GM23338 (cell line): ENCODE results near the gene PSMD14. TPM values are rescaled to one million over a fixed set of nuclear protein-coding genes. Genes with fewer than 3 reads are reported as not detected.

ENCODE experiments used
- ATAC-seq: fragments of 200-7000 bp; cut with Tn5 transposase; 3 replicates; pipeline ENCODE4 v1.9.1; 2020
- DNase-seq: peaks from one replicate; pipeline ENCODE4 v3.0.0-alpha.2; 2015; ENCODE audit warnings: low spot score
- H2AFZ ChIP-seq: fragments of 200-600 bp; sonication (generic); 2 replicates; pipeline ENCODE4 v1.8.0; 2016; ENCODE audit warnings: antibody characterized with exemption, mild to moderate bottlenecking, moderate library complexity
- H3F3A ChIP-seq: fragments of 200-600 bp; sonication (generic); replicated peaks from 2 replicates; pipeline ENCODE4 v1.8.0; 2017; ENCODE audit warnings: antibody characterized with exemption, mixed run types, low read depth
- H3K27ac ChIP-seq: fragments of 200-600 bp; sonication (generic); 2 replicates; pipeline ENCODE4 v1.6.1; 2016; ENCODE audit warnings: low read depth
- H3K27me3 ChIP-seq: fragments of 200-600 bp; sonication (generic); 2 replicates; pipeline ENCODE4 v1.8.0; 2016; ENCODE audit warnings: mild to moderate bottlenecking, mixed run types, moderate library complexity; ENCODE audit not compliant: insufficient read depth
- H3K36me3 ChIP-seq: fragments of 200-600 bp; sonication (generic); 2 replicates; pipeline ENCODE4 v1.8.0; 2016; ENCODE audit warnings: mild to moderate bottlenecking; ENCODE audit not compliant: insufficient read depth
- H3K4me1 ChIP-seq: fragments of 200-600 bp; sonication (generic); 2 replicates; pipeline ENCODE4 v1.8.0; 2016; ENCODE audit warnings: mild to moderate bottlenecking, moderate library complexity; ENCODE audit not compliant: insufficient read depth
- H3K4me2 ChIP-seq: fragments of 200-600 bp; sonication (generic); 2 replicates; pipeline ENCODE4 v1.7.1; 2017; ENCODE audit warnings: mixed run types
- H3K4me3 ChIP-seq: fragments of 200-600 bp; sonication (generic); 2 replicates; pipeline ENCODE4 v1.6.1; 2016; ENCODE audit warnings: mixed run types
- H3K79me2 ChIP-seq: fragments of 200-600 bp; sonication (generic); replicated peaks from 2 replicates; pipeline ENCODE4 v1.8.0; 2017; ENCODE audit warnings: mild to moderate bottlenecking; ENCODE audit not compliant: insufficient read depth
- H3K9me2 ChIP-seq: fragments of 200-600 bp; sonication (generic); 2 replicates; pipeline ENCODE4 v1.8.0; 2017; ENCODE audit not compliant: insufficient read depth
- H4K20me1 ChIP-seq: fragments of 200-600 bp; sonication (generic); replicated peaks from 2 replicates; pipeline ENCODE4 v1.8.0; 2017; ENCODE audit warnings: mild to moderate bottlenecking; ENCODE audit not compliant: insufficient read depth
- H3K27ac Mint-ChIP-seq: 2 replicates; pipeline ENCODE4 v1.8.0; 2020; ENCODE audit warnings: inconsistent platforms, mild to moderate bottlenecking, moderate library complexity, mixed read lengths
- H3K27me3 Mint-ChIP-seq: 3 replicates; pipeline ENCODE4 v1.8.0; 2022; ENCODE audit warnings: low read depth, mild to moderate bottlenecking, moderate library complexity, mixed read lengths, inconsistent platforms; ENCODE audit not compliant: insufficient read depth, poor library complexity
- H3K36me3 Mint-ChIP-seq: 3 replicates; pipeline ENCODE4 v1.8.0; 2021; ENCODE audit warnings: low read depth, mild to moderate bottlenecking, inconsistent platforms, moderate library complexity, mixed read lengths
- H3K4me1 Mint-ChIP-seq: 3 replicates; pipeline ENCODE4 v1.8.0; 2020; ENCODE audit warnings: mild to moderate bottlenecking, inconsistent platforms, mixed read lengths
- H3K4me3 Mint-ChIP-seq: 3 replicates; pipeline ENCODE4 v1.8.0; 2021; ENCODE audit warnings: moderate library complexity, mild to moderate bottlenecking, inconsistent platforms, mixed read lengths
- H3K9me3 Mint-ChIP-seq: 3 replicates; pipeline ENCODE4 v1.8.0; 2020; ENCODE audit warnings: moderate library complexity, mild to moderate bottlenecking, inconsistent platforms, mixed read lengths
- CREB1 ChIP-seq: fragments of 250-450 bp; sonication (Bioruptor Pico); IDR thresholded peaks from 2 replicates; pipeline ENCODE4 v1.5.0; 2020; ENCODE audit warnings: low read depth, mild to moderate bottlenecking, moderate library complexity
- ETS1 ChIP-seq: IDR thresholded peaks from 2 replicates; pipeline ENCODE4 v1.6.1; 2016; ENCODE audit warnings: antibody characterized with exemption
- EZH2 ChIP-seq: fragments of 200-600 bp; sonication (generic); IDR thresholded peaks from one replicate; pipeline ENCODE4 v1.8.0; 2017; ENCODE audit warnings: antibody characterized with exemption, mild to moderate bottlenecking, low read depth; ENCODE audit not compliant: unreplicated experiment
- EZH2phosphoT487 ChIP-seq: fragments of 200-600 bp; sonication (generic); IDR thresholded peaks from one replicate; pipeline ENCODE4 v1.8.1; 2018; ENCODE audit warnings: antibody characterized with exemption; ENCODE audit not compliant: unreplicated experiment
- NANOG ChIP-seq: IDR thresholded peaks from 2 replicates; pipeline ENCODE4 v1.6.1; 2016; ENCODE audit warnings: antibody characterized with exemption, borderline replicate concordance
- POLR2AphosphoS5 ChIP-seq: IDR thresholded peaks from 2 replicates; pipeline ENCODE4 v1.6.1; 2016; ENCODE audit warnings: antibody characterized with exemption, low read depth
- ZNF114 ChIP-seq: fragments of 250-450 bp; sonication (Bioruptor Pico); IDR thresholded peaks from 2 replicates; pipeline ENCODE4 v1.5.0; 2020; ENCODE audit warnings: mild to moderate bottlenecking, moderate library complexity
- ZNF331 ChIP-seq: fragments of 250-450 bp; sonication (Bioruptor Pico); IDR thresholded peaks from 2 replicates; pipeline ENCODE4 v1.5.0; 2020; ENCODE audit warnings: low read depth, mild to moderate bottlenecking, moderate library complexity
- ZNF462 ChIP-seq: fragments of 250-450 bp; sonication (Bioruptor Pico); IDR thresholded peaks from 2 replicates; pipeline ENCODE4 v1.5.0; 2020; ENCODE audit warnings: mild to moderate bottlenecking, moderate library complexity
- polyA plus RNA-seq: library from polyadenylated mRNA; unstranded; fragments of >200 nt; fragmentation: Nextera tagmentation; extraction: Ambion mirVana; gene quantifications from 2 replicates; pipeline ENCODE4 v1.2.1, GENCODE V29; 2016
- total RNA-seq: library from RNA; depleted of rRNA; stranded (reverse); fragments of >200 nt; shearing (Covaris generic); gene quantifications from 2 replicates; pipeline ENCODE4 v1.2.3, GENCODE V29; 2014

PSMD14 gene
- total and polyA plus RNA-seq, 2 experiments from 2014 or later = 92.2 to 123 TPM

- Mint-ChIP-seq H3K27me3 (peaks cover 96% of the 10 kb centered on the region), H3K9me3 (peaks cover 11% of the 10 kb centered on the region), H3K4me1 (peaks cover 48% of the 10 kb centered on the region), H3K36me3 (no peaks in the 10 kb centered on the region; the same call in 2 of the 3 replicates), H3K27ac (no peak overlapping the region), H3K4me3 (peak overlapping the region; percentile 67)
- Histone ChIP-seq H3F3A (peaks cover 38% of the 10 kb centered on the region), H3K4me3 (peak overlapping the region; percentile 58), H3K27ac (no peak overlapping the region), H3K9me2 (no peaks in the 10 kb centered on the region), H3K4me2 (peak overlapping the region; percentile 73), H3K27me3 (peaks cover 100% of the 10 kb centered on the region), H4K20me1 (peaks cover 43% of the 10 kb centered on the region), H3K4me1 (peaks cover 44% of the 10 kb centered on the region), H3K79me2 (no peaks in the 10 kb centered on the region), H3K36me3 (no peaks in the 10 kb centered on the region), H2AFZ (no peak overlapping the region)
- DNase-seq (peak; percentile 31), ATAC-seq (peak; percentile 6)
- TF ChIP-seq ETS1 = no peak
- peak; percentile 81 for TF ChIP-seq EZH2
Observed at GRCh38 chr2:161422816-161423403, 114.7 kb downstream of the PSMD14 start.

GRCh38 chr2:161423421-161424393, 115.5 kb downstream of the PSMD14 start:
- DNase-seq (peak; percentile 69), ATAC-seq (peak; percentile 61)
- Histone ChIP-seq H3K4me2 (peak overlapping the region; percentile 73), H3K4me3 (peak overlapping the region; percentile 58), H3K27me3 (peaks cover 100% of the 10 kb centered on the region), H3K79me2 (no peaks in the 10 kb centered on the region), H3K9me2 (no peaks in the 10 kb centered on the region), H2AFZ (peak overlapping the region; percentile 93), H3F3A (peaks cover 38% of the 10 kb centered on the region), H3K4me1 (peaks cover 38% of the 10 kb centered on the region), H4K20me1 (peaks cover 43% of the 10 kb centered on the region), H3K36me3 (no peaks in the 10 kb centered on the region), H3K27ac (no peak overlapping the region)
- H3K4me3 Mint-ChIP-seq = peak overlapping the region; percentile 74
- H3K27ac Mint-ChIP-seq = no peak overlapping the region
- no peaks in the 10 kb centered on the region; the same call in 2 of the 3 replicates for H3K36me3 Mint-ChIP-seq
- peaks cover 8% of the 10 kb centered on the region for H3K9me3 Mint-ChIP-seq
- H3K4me1 Mint-ChIP-seq = peaks cover 41% of the 10 kb centered on the region
- peaks cover 96% of the 10 kb centered on the region for H3K27me3 Mint-ChIP-seq
- no peak for TF ChIP-seq POLR2AphosphoS5
- no peak for TF ChIP-seq ZNF114 (CRISPR knock-in tag)
- no peak for TF ChIP-seq CREB1 (CRISPR knock-in tag)
- TF ChIP-seq NANOG = no peak
- no peak for TF ChIP-seq ETS1
- no peak for TF ChIP-seq ZNF462 (CRISPR knock-in tag)
- no peak for TF ChIP-seq ZNF331 (CRISPR knock-in tag)
- TF ChIP-seq EZH2phosphoT487 = peak; percentile 93
